ENCODE measurements around the gene CYFIP1.

CYFIP1 gene

DNA sequence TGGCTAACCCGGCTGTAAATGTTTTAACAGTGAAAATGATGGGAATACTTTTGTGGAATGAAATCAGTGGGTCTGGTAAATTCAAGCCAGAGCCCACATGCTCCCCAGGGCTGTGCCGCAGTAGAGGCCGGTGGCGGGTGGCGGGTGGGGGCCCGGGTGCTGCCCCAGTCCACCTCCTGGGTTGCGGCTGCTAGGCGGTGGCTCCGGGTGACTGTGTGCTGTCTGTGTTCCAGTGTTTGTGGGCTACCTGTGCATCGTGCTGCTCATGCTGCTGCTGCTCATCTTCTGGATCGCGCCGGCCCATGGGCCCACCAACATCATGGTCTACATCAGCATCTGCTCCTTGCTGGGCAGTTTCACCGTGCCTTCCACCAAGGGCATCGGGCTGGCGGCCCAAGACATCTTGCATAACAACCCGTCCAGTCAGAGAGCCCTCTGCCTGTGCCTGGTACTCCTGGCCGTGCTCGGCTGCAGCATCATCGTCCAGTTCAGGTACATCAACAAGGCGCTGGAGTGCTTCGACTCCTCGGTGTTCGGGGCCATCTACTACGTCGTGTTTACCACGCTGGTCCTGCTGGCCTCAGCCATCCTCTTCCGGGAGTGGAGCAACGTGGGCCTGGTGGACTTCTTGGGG is 156.6 kb downstream of the CYFIP1 start:
- in situ Hi-C loops (cut with HindIII; ENCODE audit: low sequenced_read_pairs), result no loop called here

DNA sequence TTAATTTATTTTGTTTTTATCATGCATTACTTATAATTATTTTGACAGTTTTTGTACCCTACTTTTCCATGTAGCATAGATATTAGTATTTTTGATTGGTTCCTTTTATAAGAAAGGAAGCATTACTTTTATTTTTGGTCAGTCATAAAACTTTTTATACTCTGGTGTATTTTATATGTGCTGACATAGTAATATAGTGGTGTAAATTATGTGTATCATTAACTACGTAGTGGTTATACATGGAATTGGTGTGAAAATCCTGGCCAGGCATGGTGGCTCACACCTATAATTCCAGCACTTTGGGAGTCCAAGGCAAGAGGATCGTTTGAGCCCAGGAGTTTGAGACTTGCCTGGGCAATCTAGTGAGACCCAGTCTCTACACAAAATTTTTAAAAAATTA is 160.5 kb downstream of the CYFIP1 start:
- in situ Hi-C loops (cut with HindIII; ENCODE audit: low sequenced_read_pairs), result no loop called here
